GM20431 (cell line): ENCODE results near the gene REXO4.
"Not testable (repeated sequence)": the region's sequence is repeated elsewhere in the genome, so short reads cannot be mapped to it uniquely, and the experiment has no call there.

Experiments
- in situ Hi-C: fragments of 300-500 bp; cut with MseI, MboI; formaldehyde crosslinking; loops from one replicate; pipeline ENCODE4 v1.15.0; 2020; ENCODE audit warnings: low sequenced_read_pairs; ENCODE audit not compliant: unreplicated experiment

REXO4 gene

GRCh38 chr9:133391449-133391848 lies 26.4 kb downstream of the REXO4 start:
- in situ Hi-C loops, result not testable (repeated sequence)

- in situ Hi-C loops, result no loop called here
These were observed 27.1 kb downstream of the REXO4 start for GRCh38 chr9:133390713-133391112.

GRCh38 chr9:133389562-133389961 lies 28.2 kb downstream of the REXO4 start:
- in situ Hi-C loops, result no loop called here

GRCh38 chr9:133389025-133389557 lies 28.7 kb downstream of the REXO4 start:
- in situ Hi-C loops, result no loop called here

- in situ Hi-C loops, result no loop called here
These were observed 30.1 kb downstream of the REXO4 start for GRCh38 chr9:133387680-133388079.

GRCh38 chr9:133386338-133386737 lies 31.5 kb downstream of the REXO4 start:
- in situ Hi-C loops, result no loop called here

GRCh38 chr9:133385452-133385851 lies 32.4 kb downstream of the REXO4 start:
- in situ Hi-C loops, result no loop called here

- in situ Hi-C loops, result no loop called here
These were observed 33.0 kb downstream of the REXO4 start for GRCh38 chr9:133384736-133385321.

- in situ Hi-C loops, result no loop called here
These were observed 34.4 kb downstream of the REXO4 start for GRCh38 chr9:133383438-133383837.

GRCh38 chr9:133382507-133383141 lies 35.2 kb downstream of the REXO4 start:
- in situ Hi-C loops, result no loop called here

GRCh38 chr9:133380734-133381133 lies 37.1 kb downstream of the REXO4 start:
- in situ Hi-C loops, result no loop called here

GRCh38 chr9:133379153-133380086 lies 38.4 kb downstream of the REXO4 start:
- in situ Hi-C loops, result no loop called here

GRCh38 chr9:133378408-133378962 lies 39.3 kb downstream of the REXO4 start:
- in situ Hi-C loops, result no loop called here

GRCh38 chr9:133377721-133378216 lies 40.0 kb downstream of the REXO4 start:
- in situ Hi-C loops, result no loop called here

GRCh38 chr9:133377280-133377679 lies 40.5 kb downstream of the REXO4 start:
- in situ Hi-C loops, result not testable (repeated sequence)

- in situ Hi-C loops, result no loop called here
These were observed 41.8 kb downstream of the REXO4 start, which contains the start of the genes STKLD1 and SURF4 for GRCh38 chr9:133375724-133376654. Gene STKLD1 (plus strand): TSS chr9:133376366. CDS start chr9:133376474, 108 bp downstream. Gene SURF4 (minus strand): TSS chr9:133376060. CDS start chr9:133375969, 91 bp downstream.

GRCh38 chr9:133375116-133375723 lies 42.6 kb downstream of the REXO4 start:
- in situ Hi-C loops, result no loop called here

- in situ Hi-C loops, result no loop called here
These were observed 43.1 kb downstream of the REXO4 start for GRCh38 chr9:133374612-133375115.
